WTC11 (cell line): ENCODE data around the gene IRX5. TPM values are rescaled to one million over a fixed set of nuclear protein-coding genes. Genes with fewer than 3 reads are reported as not detected.

Experiments used
- ATAC-seq: fragments of 200-7000 bp; cut with Tn5 transposase; 2 replicates; pipeline ENCODE4 v1.10.0; 2021; ENCODE audit warnings: mild to moderate bottlenecking, moderate library complexity
- CTCF ChIA-PET: fragments of 300-600 bp; sonication (Branson Sonifier 250); formaldehyde crosslinking; loops from one replicate; lab custom pipeline; 2021; ENCODE audit warnings: antibody characterized with exemption; lab: Charles Lee
- POLR2A ChIA-PET: fragments of 350-600 bp; sonication (Branson Sonifier 250); formaldehyde crosslinking; loops from one replicate; lab custom pipeline; 2021; ENCODE audit warnings: antibody characterized with exemption; lab: Charles Lee
- DNase-seq: peaks from one replicate; pipeline ENCODE4 v3.0.0; 2021; ENCODE audit warnings: low spot score
- H3K27ac Mint-ChIP-seq: 2 replicates; pipeline ENCODE4 v1.8.0; 2021; ENCODE audit warnings: mixed read lengths
- H3K27me3 Mint-ChIP-seq: 2 replicates; pipeline ENCODE4 v1.8.0; 2021; ENCODE audit warnings: low read depth, mild to moderate bottlenecking, moderate library complexity, mixed read lengths
- H3K36me3 Mint-ChIP-seq: 2 replicates; pipeline ENCODE4 v1.8.0; 2021; ENCODE audit warnings: mixed read lengths
- H3K4me1 Mint-ChIP-seq: 2 replicates; pipeline ENCODE4 v1.8.0; 2022; ENCODE audit warnings: mixed read lengths
- H3K4me3 Mint-ChIP-seq: 2 replicates; pipeline ENCODE4 v1.8.0; 2021; ENCODE audit warnings: mild to moderate bottlenecking, moderate library complexity, mixed read lengths
- H3K9me3 Mint-ChIP-seq: 2 replicates; pipeline ENCODE4 v1.8.0; 2021; ENCODE audit warnings: mixed read lengths
- ATF1 ChIP-seq: sonication (generic); formaldehyde crosslinking; IDR thresholded peaks from 2 replicates; pipeline ENCODE4 v1.8.1; 2023; ENCODE audit warnings: mild to moderate bottlenecking, moderate library complexity, missing genetic modification reagents
- CDX4 ChIP-seq: fragments of 250-450 bp; sonication (Bioruptor Pico); IDR thresholded peaks from 2 replicates; pipeline ENCODE4 v1.9.0; 2021; ENCODE audit warnings: moderate library complexity, mild to moderate bottlenecking, inconsistent platforms, borderline replicate concordance
- CREB1 ChIP-seq: sonication (generic); formaldehyde crosslinking; IDR thresholded peaks from 2 replicates; pipeline ENCODE4 v1.8.0; 2023; ENCODE audit warnings: mild to moderate bottlenecking, missing genetic modification reagents
- CREM ChIP-seq: sonication (generic); formaldehyde crosslinking; IDR thresholded peaks from 2 replicates; pipeline ENCODE4 v1.8.1; 2022; ENCODE audit warnings: mild to moderate bottlenecking, missing genetic modification reagents, moderate library complexity
- CTCF ChIP-seq: fragments of 200-600 bp; IDR thresholded peaks from 2 replicates; pipeline ENCODE4 v1.8.0; 2022; ENCODE audit warnings: antibody characterized with exemption
- HMGXB4 ChIP-seq: sonication (generic); formaldehyde crosslinking; IDR thresholded peaks from 2 replicates; pipeline ENCODE4 v1.8.1; 2023; ENCODE audit warnings: mild to moderate bottlenecking, moderate library complexity, missing genetic modification reagents
- KAT7 ChIP-seq: sonication (generic); formaldehyde crosslinking; IDR thresholded peaks from 2 replicates; pipeline ENCODE4 v1.8.1; 2023; ENCODE audit warnings: missing genetic modification reagents, mild to moderate bottlenecking, borderline replicate concordance
- NFATC4 ChIP-seq: fragments of 250-450 bp; sonication (Bioruptor Pico); IDR thresholded peaks from 2 replicates; pipeline ENCODE4 v1.9.0; 2021; ENCODE audit warnings: mild to moderate bottlenecking
- NFE2L1 ChIP-seq: sonication (generic); formaldehyde crosslinking; IDR thresholded peaks from 2 replicates; pipeline ENCODE4 v1.8.1; 2023; ENCODE audit warnings: missing genetic modification reagents
- PRRX2 ChIP-seq: fragments of 250-450 bp; sonication (Bioruptor Pico); IDR thresholded peaks from 2 replicates; pipeline ENCODE4 v1.8.0; 2021; ENCODE audit warnings: mild to moderate bottlenecking
- RELA ChIP-seq: sonication (generic); formaldehyde crosslinking; IDR thresholded peaks from 2 replicates; pipeline ENCODE4 v1.8.1; 2022; ENCODE audit warnings: missing genetic modification reagents, mild to moderate bottlenecking, borderline replicate concordance
- TEAD4 ChIP-seq: sonication (generic); formaldehyde crosslinking; IDR thresholded peaks from 2 replicates; pipeline ENCODE4 v1.8.0; 2022; ENCODE audit warnings: mild to moderate bottlenecking, missing genetic modification reagents
- USF2 ChIP-seq: sonication (generic); formaldehyde crosslinking; IDR thresholded peaks from 2 replicates; pipeline ENCODE4 v1.8.1; 2023; ENCODE audit warnings: mild to moderate bottlenecking, missing genetic modification reagents, moderate library complexity
- ZNF138 ChIP-seq: sonication (generic); formaldehyde crosslinking; conservative IDR thresholded peaks from 2 replicates; pipeline ENCODE4 v1.8.1; 2022; ENCODE audit warnings: mild to moderate bottlenecking, moderate library complexity, missing genetic modification reagents
- ZNF232 ChIP-seq: sonication (generic); formaldehyde crosslinking; IDR thresholded peaks from 2 replicates; pipeline ENCODE4 v1.8.0; 2022; ENCODE audit warnings: mild to moderate bottlenecking, missing genetic modification reagents
- ZNF416 ChIP-seq: fragments of 250-450 bp; sonication (Bioruptor Pico); IDR thresholded peaks from 2 replicates; pipeline ENCODE4 v1.9.0; 2021; ENCODE audit warnings: mild to moderate bottlenecking, inconsistent platforms
- ZNF512 ChIP-seq: sonication (generic); formaldehyde crosslinking; IDR thresholded peaks from 2 replicates; pipeline ENCODE4 v1.8.1; 2022; ENCODE audit warnings: missing genetic modification reagents, borderline replicate concordance
- ZNF532 ChIP-seq: fragments of 250-450 bp; sonication (Bioruptor Pico); IDR thresholded peaks from 2 replicates; pipeline ENCODE4 v1.9.0; 2021; ENCODE audit warnings: mild to moderate bottlenecking, borderline replicate concordance
- total RNA-seq: library from RNA; stranded (reverse); gene quantifications from 3 replicates; pipeline ENCODE4 v1.2.3, GENCODE V29; 2021
- TF ChIP-seq, protein P1 (sequence below): fragments of 250-450 bp; sonication (Bioruptor Pico); IDR thresholded peaks from 2 replicates; pipeline ENCODE4 v1.9.0; 2021; ENCODE audit warnings: mild to moderate bottlenecking
- TF ChIP-seq, protein P2 (sequence below): sonication (generic); formaldehyde crosslinking; conservative IDR thresholded peaks from 2 replicates; pipeline ENCODE4 v1.8.1; 2022; ENCODE audit warnings: mild to moderate bottlenecking, missing genetic modification reagents

IRX5 gene
- total RNA-seq, 1 experiment from 2014 or later: 0.35 TPM

DNA sequence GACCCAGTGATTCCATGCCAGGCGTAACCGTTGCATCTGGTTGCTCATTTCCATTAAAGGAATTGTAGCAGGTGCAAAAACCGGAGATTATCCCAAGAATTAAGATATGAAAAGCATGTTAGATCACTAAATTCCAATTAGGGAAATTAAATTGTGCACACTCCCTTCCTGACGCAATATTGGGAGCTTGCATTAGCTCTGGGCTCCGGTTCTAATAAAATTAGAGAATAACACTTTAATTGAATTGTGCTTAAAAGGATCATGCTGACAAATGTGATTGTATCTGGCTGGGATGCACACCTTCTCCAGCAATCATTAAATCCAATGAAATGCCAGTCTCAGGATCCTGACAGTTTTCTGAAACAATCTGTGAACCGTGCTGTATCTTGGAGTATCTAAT is 38.1 kb downstream of the IRX5 start:
- Mint-ChIP-seq H3K9me3 (peaks cover 6% of the 10 kb centered on the region), H3K27me3 (no peaks in the 10 kb centered on the region), H3K27ac (no peak overlapping the region), H3K4me1 (no peaks in the 10 kb centered on the region), H3K4me3 (no peak overlapping the region), H3K36me3 (no peaks in the 10 kb centered on the region)
- POLR2A ChIA-PET: no interaction called here
- DNase-seq (no peak), ATAC-seq (no peak)
- CTCF ChIA-PET: no interaction called here
- TF ChIP-seq ATF1 (CRISPR knock-in tag): no peak
- TF ChIP-seq RELA (CRISPR knock-in tag): no peak
- no peak for TF ChIP-seq ZNF138 (CRISPR knock-in tag)
- TF ChIP-seq, protein P1, sequence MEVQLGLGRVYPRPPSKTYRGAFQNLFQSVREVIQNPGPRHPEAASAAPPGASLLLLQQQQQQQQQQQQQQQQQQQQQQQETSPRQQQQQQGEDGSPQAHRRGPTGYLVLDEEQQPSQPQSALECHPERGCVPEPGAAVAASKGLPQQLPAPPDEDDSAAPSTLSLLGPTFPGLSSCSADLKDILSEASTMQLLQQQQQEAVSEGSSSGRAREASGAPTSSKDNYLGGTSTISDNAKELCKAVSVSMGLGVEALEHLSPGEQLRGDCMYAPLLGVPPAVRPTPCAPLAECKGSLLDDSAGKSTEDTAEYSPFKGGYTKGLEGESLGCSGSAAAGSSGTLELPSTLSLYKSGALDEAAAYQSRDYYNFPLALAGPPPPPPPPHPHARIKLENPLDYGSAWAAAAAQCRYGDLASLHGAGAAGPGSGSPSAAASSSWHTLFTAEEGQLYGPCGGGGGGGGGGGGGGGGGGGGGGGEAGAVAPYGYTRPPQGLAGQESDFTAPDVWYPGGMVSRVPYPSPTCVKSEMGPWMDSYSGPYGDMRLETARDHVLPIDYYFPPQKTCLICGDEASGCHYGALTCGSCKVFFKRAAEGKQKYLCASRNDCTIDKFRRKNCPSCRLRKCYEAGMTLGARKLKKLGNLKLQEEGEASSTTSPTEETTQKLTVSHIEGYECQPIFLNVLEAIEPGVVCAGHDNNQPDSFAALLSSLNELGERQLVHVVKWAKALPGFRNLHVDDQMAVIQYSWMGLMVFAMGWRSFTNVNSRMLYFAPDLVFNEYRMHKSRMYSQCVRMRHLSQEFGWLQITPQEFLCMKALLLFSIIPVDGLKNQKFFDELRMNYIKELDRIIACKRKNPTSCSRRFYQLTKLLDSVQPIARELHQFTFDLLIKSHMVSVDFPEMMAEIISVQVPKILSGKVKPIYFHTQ (CRISPR knock-in tag): no peak
- TF ChIP-seq ZNF416 (CRISPR knock-in tag): no peak
- TF ChIP-seq TEAD4 (CRISPR knock-in tag): no peak
- TF ChIP-seq CREB1 (CRISPR knock-in tag): no peak
- TF ChIP-seq ZNF512 (CRISPR knock-in tag): no peak
- no peak for TF ChIP-seq NFATC4

- no peak for TF ChIP-seq ZNF532 (CRISPR knock-in tag)
- no peak for TF ChIP-seq USF2 (CRISPR knock-in tag)
- TF ChIP-seq KAT7: no peak
- no peak for TF ChIP-seq CTCF
- TF ChIP-seq PRRX2: no peak
- no peak for TF ChIP-seq RELA (CRISPR knock-in tag)
- no peak for TF ChIP-seq NFE2L1
- TF ChIP-seq, protein P2, sequence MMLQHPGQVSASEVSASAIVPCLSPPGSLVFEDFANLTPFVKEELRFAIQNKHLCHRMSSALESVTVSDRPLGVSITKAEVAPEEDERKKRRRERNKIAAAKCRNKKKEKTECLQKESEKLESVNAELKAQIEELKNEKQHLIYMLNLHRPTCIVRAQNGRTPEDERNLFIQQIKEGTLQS (CRISPR knock-in tag): no peak
- no peak for TF ChIP-seq CDX4 (CRISPR knock-in tag)
- TF ChIP-seq CREM: no peak
- TF ChIP-seq ZNF232 (CRISPR knock-in tag): no peak
- no peak for TF ChIP-seq HMGXB4 (CRISPR knock-in tag)
- ATAC-seq (no peak), DNase-seq (no peak)
- Mint-ChIP-seq H3K4me3 (no peak overlapping the region), H3K27ac (no peak overlapping the region), H3K36me3 (no peaks in the 10 kb centered on the region), H3K27me3 (no peaks in the 10 kb centered on the region), H3K4me1 (no peaks in the 10 kb centered on the region), H3K9me3 (peaks cover 10% of the 10 kb centered on the region)
- CTCF ChIA-PET: interaction anchor here (0.9 to 1.5 kb wide), 3 partner anchors 12 to 65 kb away, joined by 3 to 4 read pairs (median 4); no protein-coding TSS in a partner anchor
- POLR2A ChIA-PET: interaction anchor here (0.5 kb wide), 1 partner anchor 12 kb away, joined by 4 read pairs; no protein-coding TSS in a partner anchor
Measured at GRCh38 chr16:54970016-54970415, 39.4 kb downstream of the IRX5 start.
